PC-9 (cell line): ENCODE measurements around the gene VPS13D. TPM values are rescaled to one million over a fixed set of nuclear protein-coding genes. Genes with fewer than 3 reads are reported as not detected.

Source experiments
- BruUV-seq: library from RNA; stranded (reverse); fragments of 400-500 nt; replicated peaks from 2 replicates; lab custom pipeline; 2021; lab: Mats Ljungman, UMichigan
- CTCF ChIA-PET: fragments of 300-600 bp; sonication (Branson Sonifier 250); formaldehyde crosslinking; loops from one replicate; lab custom pipeline; 2022; ENCODE audit warnings: antibody characterized with exemption; lab: Charles Lee
- POLR2A ChIA-PET: fragments of 300-600 bp; sonication (Branson Sonifier 250); formaldehyde crosslinking; loops from one replicate; lab custom pipeline; 2022; ENCODE audit warnings: antibody characterized with exemption; ENCODE audit not compliant: unreplicated experiment; lab: Charles Lee
- DNase-seq, 2 experiments: peaks; one replicate each; pipeline versions ENCODE4 v3.0.0 to v3.0.0-alpha.2; 2015 to 2022; ENCODE audit warnings: mixed read lengths in 1 of 2
- H2AFZ ChIP-seq: fragments of 200-600 bp; sonication (generic); 2 replicates; pipeline ENCODE4 v1.8.1; 2017; ENCODE audit warnings: antibody characterized with exemption
- H3F3A ChIP-seq: fragments of 200-600 bp; sonication (generic); 2 replicates; pipeline ENCODE4 v1.8.1; 2017; ENCODE audit warnings: antibody characterized with exemption, mild to moderate bottlenecking, low read depth; ENCODE audit not compliant: insufficient read depth
- H3K27ac ChIP-seq: fragments of 200-600 bp; sonication (generic); 2 replicates; pipeline ENCODE4 v1.6.1; 2016; ENCODE audit warnings: mixed run types
- H3K27me3 ChIP-seq: fragments of 200-600 bp; sonication (generic); 2 replicates; pipeline ENCODE4 v1.6.1; 2016; ENCODE audit warnings: low read depth, mixed run types; ENCODE audit not compliant: insufficient read depth
- H3K36me3 ChIP-seq: fragments of 200-600 bp; sonication (generic); 2 replicates; pipeline ENCODE4 v1.6.1; 2016; ENCODE audit warnings: low read depth, mixed run types
- H3K4me1 ChIP-seq: fragments of 200-600 bp; sonication (generic); replicated peaks from 2 replicates; pipeline ENCODE4 v1.6.1; 2016; ENCODE audit warnings: mixed run types; ENCODE audit not compliant: insufficient read depth
- H3K4me2 ChIP-seq: fragments of 200-600 bp; sonication (generic); 2 replicates; pipeline ENCODE4 v1.6.1; 2017; ENCODE audit warnings: mixed run types
- H3K4me3 ChIP-seq: fragments of 200-600 bp; sonication (generic); 2 replicates; pipeline ENCODE4 v1.6.1; 2016; ENCODE audit warnings: mixed run types
- H3K79me2 ChIP-seq: fragments of 200-600 bp; sonication (generic); 2 replicates; pipeline ENCODE4 v1.6.1; 2017; ENCODE audit warnings: low read depth, mixed run types
- H3K9me2 ChIP-seq: fragments of 200-600 bp; sonication (generic); 2 replicates; pipeline ENCODE4 v1.8.1; 2017; ENCODE audit warnings: mild to moderate bottlenecking; ENCODE audit not compliant: insufficient read depth
- H3K9me3 ChIP-seq: fragments of 200-600 bp; sonication (generic); 2 replicates; pipeline ENCODE4 v1.8.1; 2016; ENCODE audit warnings: low read depth; ENCODE audit not compliant: insufficient read depth
- H4K20me1 ChIP-seq: fragments of 200-600 bp; sonication (generic); 2 replicates; pipeline ENCODE4 v1.8.1; 2017; ENCODE audit not compliant: insufficient read depth
- CTCF ChIP-seq: fragments of 200-600 bp; sonication (generic); conservative IDR thresholded peaks from 2 replicates; pipeline ENCODE4 v1.6.1; 2017; ENCODE audit warnings: mixed run types, antibody characterized with exemption, mild to moderate bottlenecking, moderate library complexity
- EZH2 ChIP-seq: fragments of 200-600 bp; sonication (generic); IDR thresholded peaks from 2 replicates; pipeline ENCODE4 v1.8.0; 2017; ENCODE audit warnings: antibody characterized with exemption, low read depth
- intact Hi-C: fragments of 100-400 bp; cut with micrococcal nuclease; formaldehyde crosslinking; loops from one replicate; pipeline ENCODE4 v1.10.0; 2022; ENCODE audit not compliant: unreplicated experiment
- total RNA-seq: library from RNA; stranded (reverse); gene quantifications from 2 replicates; pipeline ENCODE4 v1.2.3, GENCODE V29; 2021

The VPS13D gene
- total RNA-seq, 1 experiment from 2014 or later, result 36.2 TPM

- Histone ChIP-seq H4K20me1 (no peaks in the 10 kb centered on the region), H3K27ac (peak overlapping the region; percentile 96), H3K27me3 (no peaks in the 10 kb centered on the region), H3K4me2 (peak overlapping the region; percentile 83), H3K36me3 (peaks cover 3% of the 10 kb centered on the region; the same call in 1 of the 2 replicates), H3K4me3 (peak overlapping the region; percentile 29; the same call in 1 of the 2 replicates), H3K9me3 (0 out of 2 replicates have a peak, but pooled peaks cover 3% of the 10 kb centered on the region), H2AFZ (no peak overlapping the region), H3K79me2 (peaks cover 7% of the 10 kb centered on the region; the same call in 1 of the 2 replicates), H3F3A (peaks cover 78% of the 10 kb centered on the region), H3K4me1 (peaks cover 92% of the 10 kb centered on the region), H3K9me2 (no peaks in the 10 kb centered on the region)
- TF ChIP-seq CTCF, result no peak
- TF ChIP-seq EZH2, result no peak
- intact Hi-C loops, result loop anchor here (2.0 to 5.0 kb wide), 2 partner anchors 72 to 165 kb away; no protein-coding TSS in a partner anchor
- BruUV-seq, result no TSS peak
- DNase-seq, result no peak
- POLR2A ChIA-PET, result no interaction called here
- CTCF ChIA-PET, result no interaction called here
Observed at GRCh38 chr1:12479311-12479710, 249.5 kb downstream of the VPS13D start.

- H3K27ac ChIP-seq, result peak overlapping the region; percentile 96
- no peaks in the 10 kb centered on the region for H3K27me3 ChIP-seq
- H3K9me3 ChIP-seq, result 0 out of 2 replicates have a peak, but pooled peaks cover 3% of the 10 kb centered on the region
- H3K4me2 ChIP-seq, result peak overlapping the region; percentile 83
- TF ChIP-seq CTCF (no peak), EZH2 (no peak)
- peaks cover 3% of the 10 kb centered on the region; the same call in 1 of the 2 replicates for H3K36me3 ChIP-seq
- H4K20me1 ChIP-seq, result no peaks in the 10 kb centered on the region
- H3K4me1 ChIP-seq, result peaks cover 93% of the 10 kb centered on the region
- CTCF ChIA-PET, result interaction anchor here (0.6 to 1.0 kb wide), 2 partner anchors 20 to 204 kb away, joined by 4 to 7 read pairs; no protein-coding TSS in a partner anchor
- peaks cover 10% of the 10 kb centered on the region; the same call in 1 of the 2 replicates for H3K79me2 ChIP-seq
- H2AFZ ChIP-seq, result no peak overlapping the region
- intact Hi-C loops, result loop anchor here (1.0 kb wide), 1 partner anchor 179 kb away; no protein-coding TSS in a partner anchor
- TSS peak; percentile 30 for BruUV-seq
- H3F3A ChIP-seq, result peaks cover 81% of the 10 kb centered on the region
- POLR2A ChIA-PET, result no interaction called here
- no peaks in the 10 kb centered on the region for H3K9me2 ChIP-seq
- no peak overlapping the region for H3K4me3 ChIP-seq
- DNase-seq, result no peak
Observed at GRCh38 chr1:12480041-12480440, 250.2 kb downstream of the VPS13D start.

DNA sequence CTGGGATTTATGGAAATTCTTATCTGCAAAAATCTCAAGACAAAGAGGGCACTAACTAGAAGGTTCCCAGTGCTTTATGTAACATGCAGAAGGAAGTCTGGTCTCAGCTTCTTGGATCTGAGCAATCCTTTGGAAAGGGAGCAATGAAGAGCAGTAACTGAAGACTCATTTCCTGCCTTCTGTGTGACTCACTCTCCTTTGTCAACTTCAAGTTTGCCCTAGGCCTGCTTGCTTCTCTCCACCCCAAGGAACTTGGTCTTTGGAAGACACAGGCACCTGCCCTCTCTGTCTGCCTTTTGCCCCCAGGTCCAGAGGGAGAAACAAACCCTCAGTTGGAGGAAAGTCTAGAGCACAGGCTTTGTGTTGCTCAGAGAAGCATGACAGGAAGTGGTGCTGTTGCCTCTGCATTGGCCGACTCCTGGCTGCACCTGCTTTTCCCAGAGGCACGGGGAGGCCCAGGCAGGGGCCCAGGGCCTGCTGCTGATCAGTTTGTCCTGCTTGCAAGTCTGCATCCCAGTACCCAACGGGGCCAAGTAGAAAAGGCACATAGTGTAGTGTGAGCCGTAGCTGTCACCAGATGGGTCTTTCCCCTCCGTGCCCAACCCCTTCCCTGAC lies 251.0 kb downstream of the VPS13D start:
- H3K79me2 ChIP-seq, result peaks cover 10% of the 10 kb centered on the region; the same call in 1 of the 2 replicates
- H2AFZ ChIP-seq, result no peak overlapping the region
- peaks cover 3% of the 10 kb centered on the region; the same call in 1 of the 2 replicates for H3K36me3 ChIP-seq
- no peak overlapping the region for H3K4me3 ChIP-seq
- DNase-seq, result peak; percentile 73 to 96
- no peaks in the 10 kb centered on the region for H3K27me3 ChIP-seq
- peak overlapping the region; percentile 83 for H3K4me2 ChIP-seq
- BruUV-seq, result no TSS peak
- TF ChIP-seq EZH2 (no peak), CTCF (no peak)
- H3K9me2 ChIP-seq, result no peaks in the 10 kb centered on the region
- peak overlapping the region; percentile 96 for H3K27ac ChIP-seq
- CTCF ChIA-PET, result interaction anchor here (0.6 to 1.0 kb wide), 2 partner anchors 21 to 205 kb away, joined by 4 to 7 read pairs; no protein-coding TSS in a partner anchor
- peaks cover 93% of the 10 kb centered on the region for H3K4me1 ChIP-seq
- H4K20me1 ChIP-seq, result no peaks in the 10 kb centered on the region
- intact Hi-C loops, result loop anchor here (1.0 kb wide), 1 partner anchor 178 kb away; no protein-coding TSS in a partner anchor
- H3K9me3 ChIP-seq, result 0 out of 2 replicates have a peak, but pooled peaks cover 2% of the 10 kb centered on the region
- H3F3A ChIP-seq, result peaks cover 83% of the 10 kb centered on the region
- POLR2A ChIA-PET, result interaction anchor here (0.7 kb wide), 1 partner anchor 138 kb away, joined by 4 to 5 read pairs; no protein-coding TSS in a partner anchor
